ENCODE measurements around the gene OST4.
A peak's percentile ranks its signal among the peaks of the same experiment; 100 is the strongest.
"Not testable (repeated sequence)": the region's sequence is repeated elsewhere in the genome, so short reads cannot be mapped to it uniquely, and the experiment has no call there.

The OST4 gene

DNA sequence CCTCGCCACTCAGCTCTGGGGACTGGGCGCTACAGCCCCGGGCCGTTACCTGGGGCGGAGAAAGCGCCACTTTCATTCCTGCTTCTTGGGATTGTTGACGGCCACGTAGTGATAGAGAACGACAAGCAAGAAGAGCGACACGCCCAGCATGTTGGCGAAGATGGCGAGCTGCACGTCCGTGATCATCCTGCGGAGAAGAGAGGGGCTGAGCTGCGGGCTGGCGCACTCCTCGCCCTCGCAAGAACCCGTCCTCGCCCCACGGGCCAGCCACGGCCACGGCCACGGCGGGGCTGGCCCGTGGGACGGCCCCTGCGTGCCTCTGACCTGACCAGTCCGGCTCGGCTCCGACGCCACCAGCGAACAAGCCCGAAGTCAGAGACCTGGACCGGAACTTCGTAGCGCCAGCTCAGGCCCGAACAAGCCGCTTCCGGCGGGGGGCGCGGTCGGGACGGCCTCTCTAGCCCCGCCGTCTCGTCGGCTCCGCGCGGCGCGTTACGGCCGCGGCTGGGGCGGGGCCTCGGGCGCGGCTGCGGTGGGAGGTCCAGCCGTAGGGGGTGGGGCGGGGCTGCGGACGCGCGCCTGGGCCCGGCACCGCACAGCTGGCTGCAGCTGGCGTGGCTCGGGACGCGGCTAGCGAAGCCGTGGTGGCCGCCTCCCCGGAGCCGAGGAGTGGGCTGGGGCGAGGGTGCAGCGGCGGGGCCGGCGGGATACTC is at the start of gene OST4:
OST4 (minus strand) TSS at position 378 of the 713 bp plus-strand sequence.
- peak; percentile 92 for DNase-seq

DNA sequence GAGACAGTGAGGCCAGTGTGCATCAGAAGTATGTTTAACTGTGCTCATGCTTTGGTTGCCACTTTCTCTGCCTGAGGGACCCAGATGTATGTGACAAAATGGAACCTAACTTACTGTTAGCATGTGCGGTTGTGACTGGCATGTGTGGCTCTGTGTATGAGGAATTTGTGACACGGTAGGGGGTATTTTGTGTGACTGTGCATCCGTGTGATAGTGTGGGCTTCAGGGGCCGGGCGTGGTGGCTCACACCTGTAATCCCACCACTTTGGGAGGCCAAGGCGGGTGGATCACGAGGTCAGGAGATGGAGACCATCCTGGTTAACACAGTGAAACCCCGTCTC is 47.8 kb upstream of the OST4 start:
- DNase-seq = not testable (repeated sequence)

DNA sequence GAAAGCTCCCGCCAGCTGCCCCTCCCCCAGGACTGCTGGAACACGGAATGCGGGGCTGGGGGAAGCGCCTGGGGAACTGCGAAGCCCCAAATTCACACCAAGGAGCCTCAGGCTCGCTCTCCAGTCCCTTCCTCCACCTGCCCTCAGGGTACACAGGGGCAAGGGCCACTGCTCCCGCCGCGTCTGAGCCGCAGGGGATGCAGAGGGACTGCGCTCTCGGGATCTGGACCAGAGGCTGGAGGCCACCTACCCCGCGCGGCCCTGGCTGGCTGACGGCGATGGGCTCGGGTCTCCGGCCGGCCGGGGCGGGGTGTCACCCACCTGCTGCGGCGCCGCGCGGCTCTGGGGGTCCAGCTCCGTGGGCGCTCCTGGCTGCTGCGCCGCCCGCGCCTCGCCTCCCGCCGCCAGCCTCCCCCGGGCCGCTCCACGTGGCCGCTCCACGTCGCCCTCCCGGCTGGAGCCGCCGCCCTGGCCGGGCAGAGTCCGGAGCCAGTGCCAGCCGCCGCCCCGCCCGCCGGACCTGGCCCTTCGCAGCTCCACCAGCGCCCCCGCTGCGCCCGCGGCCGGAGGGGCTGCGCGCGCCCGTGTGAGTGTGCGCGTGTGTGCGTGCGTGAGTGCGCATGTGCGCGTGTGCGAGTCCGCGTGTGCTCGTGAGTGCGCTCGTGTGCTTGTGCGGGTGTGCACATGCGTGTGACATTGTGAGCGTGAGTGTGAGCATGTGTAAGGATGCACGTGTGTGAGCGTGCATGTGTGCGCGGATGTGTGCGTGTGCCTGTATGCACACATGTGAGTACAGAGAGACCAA is 47.3 kb upstream of the OST4 start, which contains the start of gene CGREF1:
CGREF1 (minus strand) TSS at position 604 of the 805 bp plus-strand sequence. CDS start 14,762 bp downstream, outside the sequence.
- DNase-seq = no peak

- no peak for DNase-seq
These were observed 46.6 kb upstream of the OST4 start for GRCh38 chr2:27117995-27118524.

DNA sequence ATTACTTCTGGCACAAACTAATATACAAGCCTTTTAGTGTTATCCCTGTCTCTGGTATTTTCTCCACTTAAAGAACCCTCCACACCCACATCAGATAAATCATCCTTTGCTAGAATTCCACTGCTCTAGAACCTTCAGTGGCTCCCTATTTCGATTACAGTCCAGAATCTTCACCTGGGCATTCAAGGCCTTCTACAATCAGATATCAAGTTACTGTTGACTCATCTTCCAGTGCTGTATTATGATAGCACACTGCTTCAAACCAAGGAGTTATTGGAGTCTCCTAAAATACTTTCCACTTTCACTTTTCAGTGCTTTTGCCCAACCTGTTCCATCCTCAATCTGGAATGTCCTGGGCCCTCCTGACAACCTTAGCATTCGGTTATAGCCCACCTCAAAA is 44.1 kb upstream of the OST4 start:
- DNase-seq = no peak

GRCh38 chr2:27111392-27112078 is 40.1 kb upstream of the OST4 start:
- DNase-seq = not testable (repeated sequence)

- DNase-seq = not testable (repeated sequence)
These were observed 39.3 kb upstream of the OST4 start for GRCh38 chr2:27110603-27111352.

GRCh38 chr2:27109083-27109482 is 37.6 kb upstream of the OST4 start:
- no peak for DNase-seq

- DNase-seq = no peak
These were observed 36.8 kb upstream of the OST4 start for GRCh38 chr2:27108221-27108620.

DNA sequence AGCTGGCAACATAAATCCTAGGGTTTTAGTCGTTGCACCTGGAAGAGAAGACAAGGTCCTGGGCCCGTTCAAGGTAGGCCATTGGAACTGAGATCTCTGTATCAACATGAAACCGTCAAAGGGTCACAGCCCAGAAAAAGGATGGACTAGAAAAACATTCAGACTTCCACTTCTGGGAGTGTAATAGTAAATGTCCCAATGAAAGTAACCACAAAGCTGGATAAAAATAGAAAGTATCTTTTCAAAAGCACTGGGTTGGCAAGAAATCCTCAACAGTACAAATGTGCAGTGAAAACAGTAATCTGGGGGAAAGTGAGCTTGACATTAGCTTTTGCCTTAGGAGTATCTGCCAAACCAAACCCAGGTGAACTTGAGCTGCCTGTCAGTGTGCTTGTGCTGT is 34.5 kb upstream of the OST4 start:
- no peak for DNase-seq

DNA sequence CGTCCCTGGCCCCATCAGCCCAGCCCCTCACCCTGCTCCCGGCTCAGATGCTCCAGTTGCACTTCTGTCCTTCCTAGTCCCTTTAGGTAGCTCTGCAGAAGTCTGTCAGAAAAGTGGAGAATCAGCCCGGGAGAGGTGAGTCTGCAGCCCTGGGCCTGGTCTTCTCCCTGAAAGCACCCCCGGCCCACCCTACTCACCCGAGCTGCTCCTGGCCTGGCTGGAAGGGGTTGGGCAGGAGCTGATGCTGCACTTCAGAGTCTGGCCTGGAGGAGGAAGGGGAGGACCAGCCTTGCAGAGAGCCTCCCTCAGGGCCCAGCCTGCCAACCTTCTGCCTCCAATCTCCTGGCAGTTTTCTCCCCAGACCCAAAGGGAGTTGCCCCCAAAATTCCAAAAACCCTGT is 30.9 kb upstream of the OST4 start:
- DNase-seq = no peak

GRCh38 chr2:27100036-27100435 is 28.6 kb upstream of the OST4 start:
- DNase-seq = no peak

DNA sequence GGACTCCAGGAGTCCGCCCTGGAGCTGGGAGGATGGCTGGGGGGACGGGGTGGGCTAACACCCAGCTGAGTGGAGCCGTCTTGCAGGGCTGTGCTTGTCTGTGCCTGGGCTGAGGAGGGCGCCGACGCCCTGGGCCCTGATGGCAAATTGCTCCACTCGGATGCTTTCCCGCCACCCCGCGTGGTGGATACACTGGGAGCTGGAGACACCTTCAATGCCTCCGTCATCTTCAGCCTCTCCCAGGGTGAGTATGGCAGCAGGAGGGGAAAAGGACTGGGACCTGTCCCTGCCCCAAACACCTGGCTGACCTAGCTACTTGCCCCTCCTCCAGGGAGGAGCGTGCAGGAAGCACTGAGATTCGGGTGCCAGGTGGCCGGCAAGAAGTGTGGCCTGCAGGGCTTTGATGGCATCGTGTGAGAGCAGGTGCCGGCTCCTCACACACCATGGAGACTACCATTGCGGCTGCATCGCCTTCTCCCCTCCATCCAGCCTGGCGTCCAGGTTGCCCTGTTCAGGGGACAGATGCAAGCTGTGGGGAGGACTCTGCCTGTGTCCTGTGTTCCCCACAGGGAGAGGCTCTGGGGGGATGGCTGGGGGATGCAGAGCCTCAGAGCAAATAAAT is 28.0 kb upstream of the OST4 start:
- DNase-seq = no peak

DNA sequence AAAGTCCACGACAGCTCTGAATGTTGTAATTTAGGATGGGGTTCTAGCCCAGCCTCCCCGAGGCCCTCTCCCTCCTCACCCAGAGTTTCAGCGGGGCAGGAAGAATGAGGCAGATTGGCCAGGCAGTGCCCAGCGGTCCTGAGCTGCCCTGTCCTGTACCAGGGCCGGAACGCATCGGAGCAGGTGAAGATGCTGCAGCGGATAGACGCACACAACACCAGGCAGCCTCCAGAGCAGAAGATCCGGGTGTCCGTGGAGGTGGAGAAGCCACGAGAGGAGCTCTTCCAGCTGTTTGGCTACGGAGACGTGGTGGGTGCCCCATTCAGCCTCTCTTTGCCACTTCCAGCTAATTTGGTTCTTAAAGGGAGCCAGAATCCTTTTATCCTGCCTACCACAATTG is 25.9 kb upstream of the OST4 start:
- no peak for DNase-seq

DNA sequence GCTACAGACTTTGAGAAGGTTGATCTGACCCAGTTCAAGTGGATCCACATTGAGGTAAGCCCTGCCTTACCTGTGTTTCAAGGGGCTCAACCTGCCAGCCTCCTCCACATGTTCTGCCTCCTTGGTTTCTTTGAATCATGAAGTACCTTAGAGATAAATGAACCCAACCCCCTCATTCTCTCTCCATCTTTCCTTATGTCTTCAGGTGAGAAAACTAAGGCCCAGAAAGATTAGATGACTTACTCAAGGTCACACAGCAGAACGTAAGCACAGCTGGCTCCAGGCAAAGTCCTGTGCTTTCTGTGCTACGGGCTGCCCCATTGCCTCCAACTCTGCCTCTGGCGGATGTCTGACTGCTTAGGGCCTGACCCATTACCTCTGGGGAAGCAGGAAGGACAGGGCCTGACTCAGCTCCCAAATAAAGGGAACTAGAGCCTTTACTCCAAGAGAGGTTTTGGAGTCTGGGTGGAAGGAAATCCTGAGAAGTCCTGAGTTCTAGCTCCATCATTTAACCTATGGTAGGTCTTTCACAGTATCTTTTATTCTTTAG is 25.4 kb upstream of the OST4 start:
- DNase-seq = no peak

GRCh38 chr2:27095745-27096651 is 24.5 kb upstream of the OST4 start:
- peak; percentile 54 for DNase-seq

- no peak for DNase-seq
These were observed 23.9 kb upstream of the OST4 start for GRCh38 chr2:27095427-27095744.

DNA sequence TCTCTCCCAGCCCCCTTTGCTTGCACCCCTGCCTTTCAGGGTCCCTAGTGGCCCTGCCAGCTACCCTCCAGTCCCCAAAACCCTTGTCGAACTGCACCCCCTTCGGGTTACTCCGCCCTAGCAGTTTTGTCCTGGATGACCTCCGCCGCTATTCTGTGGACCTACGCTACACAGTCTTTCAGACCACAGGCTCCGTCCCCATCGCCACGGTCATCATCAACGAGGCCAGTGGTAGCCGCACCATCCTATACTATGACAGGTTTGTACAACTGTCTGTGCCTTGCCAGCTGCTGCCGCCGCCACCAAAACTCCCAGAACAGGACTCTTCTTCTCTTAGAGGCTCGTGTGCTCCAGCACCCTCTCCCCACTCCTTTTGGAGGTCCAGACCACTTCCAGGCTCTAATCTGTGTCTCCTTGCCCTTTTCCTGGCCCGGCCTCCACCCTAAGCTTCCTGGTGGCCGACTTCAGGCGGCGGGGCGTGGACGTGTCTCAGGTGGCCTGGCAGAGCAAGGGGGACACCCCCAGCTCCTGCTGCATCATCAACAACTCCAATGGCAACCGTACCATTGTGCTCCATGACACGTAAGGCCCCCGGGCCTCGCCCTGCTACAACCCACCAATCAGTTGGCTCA is 23.0 kb upstream of the OST4 start:
- DNase-seq = no peak

- DNase-seq = no peak
These were observed 22.2 kb upstream of the OST4 start for GRCh38 chr2:27093430-27094352.

Measured in fibroblast of upper back skin (primary cell).